Skeletal muscle satellite cell (primary cell): ENCODE results near the gene GDF10.

Experiments
- H3K27me3 ChIP-seq: 2 replicates; pipeline ENCODE4 v1.7.0; 2013; ENCODE audit warnings: low read length; ENCODE audit not compliant: control insufficient read depth, insufficient read depth
- H3K36me3 ChIP-seq: 2 replicates; pipeline ENCODE4 v1.7.0; 2013; ENCODE audit warnings: mild to moderate bottlenecking, control low read depth, low read length; ENCODE audit not compliant: insufficient read depth
- H3K4me1 ChIP-seq: 2 replicates; pipeline ENCODE4 v1.7.0; 2013; ENCODE audit warnings: low read length; ENCODE audit not compliant: control insufficient read depth, insufficient read depth
- H3K4me2 ChIP-seq: 2 replicates; pipeline ENCODE4 v1.7.0; 2013; ENCODE audit warnings: mild to moderate bottlenecking, low read length
- H3K4me3 ChIP-seq: 2 replicates; pipeline ENCODE4 v1.7.0; 2013; ENCODE audit warnings: low read length
- H3K9ac ChIP-seq: 2 replicates; pipeline ENCODE4 v1.7.0; 2013; ENCODE audit warnings: mild to moderate bottlenecking, low read depth, low read length, moderate library complexity
- H3K9me3 ChIP-seq: replicated peaks from 2 replicates; pipeline ENCODE4 v1.7.0; 2013; ENCODE audit warnings: mild to moderate bottlenecking, control low read depth, low read length

The GDF10 gene

DNA sequence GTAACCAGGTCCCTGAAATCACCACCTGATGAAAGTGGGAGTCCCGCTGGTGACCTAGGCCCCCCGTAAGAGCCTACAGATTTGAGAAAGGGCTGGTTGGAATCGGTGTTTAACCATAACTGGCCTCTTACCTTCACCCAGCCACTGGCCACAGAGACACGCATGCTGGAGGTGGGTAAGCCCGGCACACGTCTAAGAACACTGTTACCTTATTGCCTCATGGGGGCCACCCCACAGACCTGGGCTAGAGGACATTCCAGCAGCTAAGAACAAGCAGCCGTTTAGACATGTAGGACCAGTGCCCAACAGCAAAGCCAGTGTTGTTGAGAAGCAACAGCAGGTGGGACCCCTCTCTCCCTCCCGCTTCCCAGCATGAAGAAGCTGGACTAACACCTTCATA, 19.8 kb downstream of the GDF10 start:
- Histone ChIP-seq H3K27me3 (peaks cover 34% of the 10 kb centered on the region), H3K4me2 (no peak overlapping the region), H3K9me3 (no peaks in the 10 kb centered on the region), H3K4me3 (no peak overlapping the region), H3K4me1 (no peaks in the 10 kb centered on the region), H3K36me3 (no peaks in the 10 kb centered on the region), H3K9ac (no peak overlapping the region)

GRCh38 chr10:47320812-47321211, 20.8 kb downstream of the GDF10 start:
- Histone ChIP-seq H3K9ac (no peak overlapping the region), H3K4me2 (no peak overlapping the region), H3K36me3 (no peaks in the 10 kb centered on the region), H3K9me3 (no peaks in the 10 kb centered on the region), H3K4me3 (no peak overlapping the region), H3K4me1 (no peaks in the 10 kb centered on the region), H3K27me3 (peaks cover 34% of the 10 kb centered on the region)

- no peak overlapping the region for H3K4me2 ChIP-seq
- no peaks in the 10 kb centered on the region for H3K36me3 ChIP-seq
- no peak overlapping the region for H3K9ac ChIP-seq
- H3K9me3 ChIP-seq = no peaks in the 10 kb centered on the region
- H3K4me3 ChIP-seq = no peak overlapping the region
- peaks cover 33% of the 10 kb centered on the region for H3K27me3 ChIP-seq
- no peaks in the 10 kb centered on the region for H3K4me1 ChIP-seq
Observed at GRCh38 chr10:47321521-47322195, 21.7 kb downstream of the GDF10 start.

- Histone ChIP-seq H3K9ac (no peak within 1 kb of the TSS), H3K27me3 (peaks cover 25% of the 10 kb centered on the region), H3K4me3 (no peak within 1 kb of the TSS), H3K4me2 (no peak within 1 kb of the TSS), H3K9me3 (no peaks in the 10 kb centered on the region), H3K36me3 (no peaks in the 10 kb centered on the region), H3K4me1 (no peaks in the 10 kb centered on the region)
Observed at GRCh38 chr10:47322300-47323061, 22.5 kb downstream of the GDF10 start, which contains the start of gene GDF2. GDF2 (plus strand) TSS chr10:47322454; CDS start chr10:47322669, 215 bp downstream.

DNA sequence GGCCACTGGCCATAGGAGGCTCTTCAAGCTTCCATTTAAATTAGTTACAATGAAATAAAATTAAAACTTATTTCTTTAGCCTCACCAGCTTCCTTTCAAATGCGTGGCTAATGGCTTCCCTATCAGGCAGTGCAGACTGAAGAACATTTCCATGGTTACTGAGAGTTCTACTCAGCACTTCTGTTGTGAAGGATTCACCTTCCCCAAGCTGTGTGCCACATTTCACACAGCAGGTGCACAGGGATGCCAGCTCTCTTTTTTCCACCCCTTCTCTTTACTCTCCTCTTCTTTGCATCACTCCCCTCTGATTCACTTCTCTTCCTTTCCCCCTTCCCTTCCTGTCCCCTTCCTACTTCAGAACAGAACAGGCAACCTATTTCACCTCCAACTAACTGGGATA, 23.1 kb downstream of the GDF10 start:
- no peaks in the 10 kb centered on the region for H3K9me3 ChIP-seq
- H3K9ac ChIP-seq = no peak overlapping the region
- H3K4me3 ChIP-seq = no peak overlapping the region
- H3K4me2 ChIP-seq = no peak overlapping the region
- H3K27me3 ChIP-seq = peaks cover 25% of the 10 kb centered on the region
- H3K36me3 ChIP-seq = no peaks in the 10 kb centered on the region
- no peaks in the 10 kb centered on the region for H3K4me1 ChIP-seq

- H3K9me3 ChIP-seq = no peaks in the 10 kb centered on the region
- no peak overlapping the region for H3K4me3 ChIP-seq
- H3K4me2 ChIP-seq = no peak overlapping the region
- H3K36me3 ChIP-seq = no peaks in the 10 kb centered on the region
- H3K9ac ChIP-seq = no peak overlapping the region
- H3K4me1 ChIP-seq = no peaks in the 10 kb centered on the region
- peaks cover 25% of the 10 kb centered on the region for H3K27me3 ChIP-seq
Observed at GRCh38 chr10:47323636-47324296, 23.8 kb downstream of the GDF10 start.

DNA sequence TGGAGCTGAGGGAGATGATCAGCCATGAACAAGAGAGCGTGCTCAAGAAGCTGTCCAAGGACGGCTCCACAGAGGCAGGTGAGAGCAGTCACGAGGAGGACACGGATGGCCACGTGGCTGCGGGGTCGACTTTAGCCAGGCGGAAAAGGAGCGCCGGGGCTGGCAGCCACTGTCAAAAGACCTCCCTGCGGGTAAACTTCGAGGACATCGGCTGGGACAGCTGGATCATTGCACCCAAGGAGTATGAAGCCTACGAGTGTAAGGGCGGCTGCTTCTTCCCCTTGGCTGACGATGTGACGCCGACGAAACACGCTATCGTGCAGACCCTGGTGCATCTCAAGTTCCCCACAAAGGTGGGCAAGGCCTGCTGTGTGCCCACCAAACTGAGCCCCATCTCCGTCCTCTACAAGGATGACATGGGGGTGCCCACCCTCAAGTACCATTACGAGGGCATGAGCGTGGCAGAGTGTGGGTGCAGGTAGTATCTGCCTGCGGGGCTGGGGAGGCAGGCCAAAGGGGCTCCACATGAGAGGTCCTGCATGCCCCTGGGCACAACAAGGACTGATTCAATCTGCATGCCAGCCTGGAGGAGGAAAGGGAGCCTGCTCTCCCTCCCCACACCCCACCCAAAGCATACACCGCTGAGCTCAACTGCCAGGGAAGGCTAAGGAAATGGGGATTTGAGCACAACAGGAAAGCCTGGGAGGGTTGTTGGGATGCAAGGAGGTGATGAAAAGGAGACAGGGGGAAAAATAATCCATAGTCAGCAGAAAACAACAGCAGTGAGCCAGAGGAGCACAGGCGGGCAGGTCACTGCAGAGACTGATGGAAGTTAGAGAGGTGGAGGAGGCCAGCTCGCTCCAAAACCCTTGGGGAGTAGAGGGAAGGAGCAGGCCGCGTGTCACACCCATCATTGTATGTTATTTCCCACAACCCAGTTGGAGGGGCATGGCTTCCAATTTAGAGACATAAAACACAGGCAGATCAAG, 25.6 kb downstream of the GDF10 start:
- H3K4me1 ChIP-seq = no peaks in the 10 kb centered on the region
- H3K9ac ChIP-seq = no peak overlapping the region
- H3K4me3 ChIP-seq = no peak overlapping the region
- no peaks in the 10 kb centered on the region for H3K9me3 ChIP-seq
- peaks cover 17% of the 10 kb centered on the region for H3K27me3 ChIP-seq
- no peak overlapping the region for H3K4me2 ChIP-seq
- H3K36me3 ChIP-seq = no peaks in the 10 kb centered on the region

DNA sequence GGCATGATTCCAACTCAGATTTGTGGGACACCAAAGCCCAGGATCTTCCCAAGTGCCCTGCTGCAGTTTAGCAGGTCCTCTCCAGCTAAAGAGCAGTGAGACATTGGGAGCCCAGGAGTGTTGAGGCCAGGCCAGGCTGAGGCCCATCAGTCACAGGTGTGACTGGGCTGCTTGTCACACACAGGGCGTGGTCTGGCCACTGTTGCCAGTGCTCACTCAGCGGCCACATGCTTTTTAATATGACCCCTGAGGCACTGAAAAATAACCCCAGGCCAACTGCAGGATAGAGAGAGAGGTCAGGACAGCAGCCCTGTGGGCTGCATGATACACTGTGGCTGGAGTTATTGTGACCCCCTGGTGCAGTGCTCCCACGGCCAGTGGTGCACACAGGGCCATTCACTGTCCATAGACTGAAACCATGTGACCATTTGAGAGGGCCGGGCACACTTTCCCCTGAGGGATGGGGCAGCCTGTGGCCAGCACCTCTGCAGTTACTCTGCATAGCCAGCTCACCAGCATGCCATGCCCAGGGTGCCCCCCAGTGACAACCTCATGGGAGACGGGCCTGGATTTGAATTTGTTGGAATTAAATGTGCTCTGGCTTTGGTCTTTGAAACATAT, 26.4 kb downstream of the GDF10 start:
- Histone ChIP-seq H3K27me3 (peaks cover 9% of the 10 kb centered on the region), H3K4me1 (no peaks in the 10 kb centered on the region), H3K4me2 (no peak overlapping the region), H3K4me3 (no peak overlapping the region), H3K9ac (no peak overlapping the region), H3K36me3 (no peaks in the 10 kb centered on the region), H3K9me3 (no peaks in the 10 kb centered on the region)

- Histone ChIP-seq H3K36me3 (no peaks in the 10 kb centered on the region), H3K4me3 (no peak overlapping the region), H3K9ac (no peak overlapping the region), H3K27me3 (peaks cover 8% of the 10 kb centered on the region), H3K4me2 (no peak overlapping the region), H3K9me3 (no peaks in the 10 kb centered on the region), H3K4me1 (no peaks in the 10 kb centered on the region)
Observed at GRCh38 chr10:47326927-47327330, 26.9 kb downstream of the GDF10 start.

DNA sequence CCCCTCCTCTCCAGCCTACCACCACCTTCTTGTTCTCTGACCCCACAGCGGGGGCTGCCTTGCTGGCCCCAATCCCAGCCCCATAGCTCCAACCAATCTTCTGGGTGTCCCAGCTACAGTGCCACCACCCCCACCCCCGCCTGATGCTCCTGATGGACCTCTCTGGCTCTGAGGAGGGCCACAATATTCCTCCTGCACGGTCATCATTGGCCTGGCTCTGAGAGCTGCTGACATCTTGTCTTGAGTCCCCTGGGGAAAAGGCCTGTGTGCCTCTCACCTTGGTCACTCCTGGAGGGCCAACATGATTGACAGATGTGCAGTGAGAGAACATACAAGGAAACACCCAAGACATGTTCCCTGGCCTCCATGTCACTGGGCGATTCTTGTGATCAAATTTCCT, 29.9 kb downstream of the GDF10 start:
- Histone ChIP-seq H3K4me1 (no peaks in the 10 kb centered on the region), H3K9me3 (no peaks in the 10 kb centered on the region), H3K36me3 (no peaks in the 10 kb centered on the region), H3K9ac (no peak overlapping the region), H3K27me3 (peaks cover 19% of the 10 kb centered on the region), H3K4me3 (no peak overlapping the region), H3K4me2 (no peak overlapping the region)
